Erythroblast (primary cell): Measurements from ENCODE around the gene EEFSEC.

Source experiments
- DNase-seq, 2 experiments: peaks; one replicate each; lab custom pipeline; 2025; lab: John Stamatoyannopoulos, UW
- GATA1 ChIP-seq: IDR thresholded peaks from 2 replicates; pipeline ENCODE4 v1.6.1; 2011; ENCODE audit warnings: low read depth, mild to moderate bottlenecking, control low read depth, low read length, moderate library complexity
- POLR2A ChIP-seq: IDR thresholded peaks from 2 replicates; pipeline ENCODE4 v1.6.1; 2011; ENCODE audit warnings: mild to moderate bottlenecking, low read length

EEFSEC gene

GRCh38 chr3:128167973-128168674 is 14.8 kb downstream of the EEFSEC start:
- no peak for TF ChIP-seq POLR2A
- TF ChIP-seq GATA1 = no peak
- no peak for DNase-seq

GRCh38 chr3:128168836-128169235 is 15.6 kb downstream of the EEFSEC start:
- no peak for TF ChIP-seq POLR2A
- no peak for TF ChIP-seq GATA1
- no peak for DNase-seq

GRCh38 chr3:128170866-128171516 is 17.7 kb downstream of the EEFSEC start:
- no peak for TF ChIP-seq POLR2A
- no peak for TF ChIP-seq GATA1
- peak; percentile 75 to 78 for DNase-seq

- TF ChIP-seq POLR2A = no peak
- no peak for TF ChIP-seq GATA1
- DNase-seq = no peak
Observed at GRCh38 chr3:128173200-128173599, 19.9 kb downstream of the EEFSEC start.

- no peak for TF ChIP-seq POLR2A
- no peak for TF ChIP-seq GATA1
- peak; percentile 36 to 47 for DNase-seq
Observed at GRCh38 chr3:128173849-128174248, 20.6 kb downstream of the EEFSEC start.

- no peak for TF ChIP-seq POLR2A
- TF ChIP-seq GATA1 = no peak
- DNase-seq = no peak
Observed at GRCh38 chr3:128174675-128175590, 21.7 kb downstream of the EEFSEC start.

- no peak for DNase-seq
- TF ChIP-seq GATA1 = no peak
- TF ChIP-seq POLR2A = no peak
Observed at GRCh38 chr3:128175768-128176167, 22.5 kb downstream of the EEFSEC start.

- TF ChIP-seq GATA1 (no peak), POLR2A (no peak)
- no peak for DNase-seq
Observed at GRCh38 chr3:128176276-128176833, 23.1 kb downstream of the EEFSEC start.

GRCh38 chr3:128177865-128178264 is 24.6 kb downstream of the EEFSEC start:
- no peak for DNase-seq
- no peak for TF ChIP-seq POLR2A
- TF ChIP-seq GATA1 = no peak

GRCh38 chr3:128178782-128179483 is 25.7 kb downstream of the EEFSEC start:
- TF ChIP-seq POLR2A (no peak), GATA1 (no peak)
- DNase-seq = no peak

- TF ChIP-seq GATA1 = no peak
- TF ChIP-seq POLR2A = no peak
- no peak for DNase-seq
Observed at GRCh38 chr3:128179484-128179819, 26.2 kb downstream of the EEFSEC start.

- no peak for DNase-seq
- TF ChIP-seq GATA1 (no peak), POLR2A (no peak)
Observed at GRCh38 chr3:128180436-128180835, 27.2 kb downstream of the EEFSEC start.

GRCh38 chr3:128180913-128181312 is 27.6 kb downstream of the EEFSEC start:
- no peak for TF ChIP-seq POLR2A
- TF ChIP-seq GATA1 = no peak
- no peak for DNase-seq

- no peak for TF ChIP-seq GATA1
- no peak for TF ChIP-seq POLR2A
- no peak for DNase-seq
Observed at GRCh38 chr3:128182656-128183055, 29.4 kb downstream of the EEFSEC start.
